Neural progenitor cell (in vitro differentiated cells): ENCODE measurements around the gene HOXC5.

Source experiments
- EZH2 ChIP-seq: fragments of 200-600 bp; sonication (generic); IDR thresholded peaks from 2 replicates; pipeline ENCODE4 v1.6.1; 2017; ENCODE audit warnings: antibody characterized with exemption, mild to moderate bottlenecking, moderate library complexity
- EZH2phosphoT487 ChIP-seq: fragments of 200-600 bp; sonication (generic); IDR thresholded peaks from 2 replicates; pipeline ENCODE4 v1.6.1; 2017; ENCODE audit warnings: antibody characterized with exemption
- TF ChIP-seq, protein P1 (sequence below): fragments of 200-600 bp; sonication (generic); IDR thresholded peaks from 2 replicates; pipeline ENCODE4 v1.5.1; 2017; ENCODE audit warnings: antibody characterized with exemption, mild to moderate bottlenecking

GRCh38 chr12:54025499-54026405 lies 7.1 kb upstream of the HOXC5 start:
- TF ChIP-seq, protein P1, sequence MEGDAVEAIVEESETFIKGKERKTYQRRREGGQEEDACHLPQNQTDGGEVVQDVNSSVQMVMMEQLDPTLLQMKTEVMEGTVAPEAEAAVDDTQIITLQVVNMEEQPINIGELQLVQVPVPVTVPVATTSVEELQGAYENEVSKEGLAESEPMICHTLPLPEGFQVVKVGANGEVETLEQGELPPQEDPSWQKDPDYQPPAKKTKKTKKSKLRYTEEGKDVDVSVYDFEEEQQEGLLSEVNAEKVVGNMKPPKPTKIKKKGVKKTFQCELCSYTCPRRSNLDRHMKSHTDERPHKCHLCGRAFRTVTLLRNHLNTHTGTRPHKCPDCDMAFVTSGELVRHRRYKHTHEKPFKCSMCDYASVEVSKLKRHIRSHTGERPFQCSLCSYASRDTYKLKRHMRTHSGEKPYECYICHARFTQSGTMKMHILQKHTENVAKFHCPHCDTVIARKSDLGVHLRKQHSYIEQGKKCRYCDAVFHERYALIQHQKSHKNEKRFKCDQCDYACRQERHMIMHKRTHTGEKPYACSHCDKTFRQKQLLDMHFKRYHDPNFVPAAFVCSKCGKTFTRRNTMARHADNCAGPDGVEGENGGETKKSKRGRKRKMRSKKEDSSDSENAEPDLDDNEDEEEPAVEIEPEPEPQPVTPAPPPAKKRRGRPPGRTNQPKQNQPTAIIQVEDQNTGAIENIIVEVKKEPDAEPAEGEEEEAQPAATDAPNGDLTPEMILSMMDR: no peak
- no peak for TF ChIP-seq EZH2
- TF ChIP-seq EZH2phosphoT487: no peak
